HepG2 (cell line): Measurements from ENCODE around the gene DAB2IP. TPM values are rescaled to one million over a fixed set of nuclear protein-coding genes. Genes with fewer than 3 reads are reported as not detected.

ENCODE experiments used
- HHEX ChIP-seq: IDR thresholded peaks from 2 replicates; pipeline ENCODE4 v1.6.1; 2016; ENCODE audit warnings: control low read depth
- HNF1A ChIP-seq, 2 experiments: sonication (generic) in 1 of 2; formaldehyde crosslinking in 1 of 2; IDR thresholded peaks; 2 replicates each; pipeline versions ENCODE4 v1.4.0 to v1.6.1; 2016 to 2020; ENCODE audit warnings: borderline replicate concordance in 1 of 2, low read depth in 1 of 2, mild to moderate bottlenecking in 1 of 2, missing genetic modification reagents in 1 of 2
- ZNF207 ChIP-seq: fragments of 450-650 bp; IDR thresholded peaks from 2 replicates; pipeline ENCODE4 v1.6.1; 2016; ENCODE audit warnings: antibody characterized with exemption, borderline replicate concordance
- ZNF609 ChIP-seq: sonication (generic); formaldehyde crosslinking; IDR thresholded peaks from 2 replicates; pipeline ENCODE4 v1.4.0; 2020; ENCODE audit warnings: mild to moderate bottlenecking, missing genetic modification reagents, borderline replicate concordance
- ZNF646 ChIP-seq: sonication (generic); formaldehyde crosslinking; IDR thresholded peaks from 2 replicates; pipeline ENCODE4 v1.9.0; 2021; ENCODE audit warnings: mild to moderate bottlenecking, missing genetic modification reagents
- polyA plus RNA-seq, 8 experiments: library from polyadenylated mRNA; depleted of rRNA in 3 of 8; stranded (reverse) in 7 of 8; unstranded in 1 of 8; fragments of >200 nt; fragmentation: Illumina TruSeq in 4 of 8; extraction: Trizol in 4 of 8; gene quantifications; 2 replicates each; pipeline versions ENCODE4 v1.2.1 to v1.2.3, GENCODE V29; 2011 to 2016; ENCODE audit warnings: low read depth in 4 of 8, missing spikeins in 1 of 8, mixed read lengths in 1 of 8; ENCODE audit not compliant: insufficient read depth in 1 of 8
- total RNA-seq, 5 experiments: library from RNA; depleted of rRNA; stranded (reverse); fragments of >200 nt; fragmentation: Illumina TruSeq; extraction: Trizol; gene quantifications; 2 replicates each; pipeline ENCODE4 v1.2.3, GENCODE V29; 2016; ENCODE audit warnings: low read depth in 1 of 5

Gene DAB2IP
- total and polyA plus RNA-seq, 2 of the 13 experiments (the other 11 are each of a cell fraction or from before 2014, with no cell fraction given): 25.3 to 37.9 TPM

GRCh38 chr9:121622387-121623203, 28.8 kb upstream of the DAB2IP start (continued):
- TF ChIP-seq HNF1A (IDR thresholded peaks at IDR 0.05; ENCODE audit: low read depth): 0 out of 2 replicates have a peak, but pooled peaks have one; percentile 18
- no peak for TF ChIP-seq HNF1A (CRISPR knock-in tag; IDR thresholded peaks at IDR 0.05; ENCODE audit: borderline replicate concordance)
- no peak for TF ChIP-seq ZNF609 (CRISPR knock-in tag)
- TF ChIP-seq HHEX (CRISPR knock-in tag): no peak
- TF ChIP-seq ZNF207: no peak
- no peak for TF ChIP-seq ZNF646 (CRISPR knock-in tag)
